K562 (cell line): Measurements from ENCODE around the gene CRAT. TPM values are rescaled to one million over a fixed set of nuclear protein-coding genes. Genes with fewer than 3 reads are reported as not detected.

ENCODE experiments used
- ATAC-seq: fragments of 200-7000 bp; cut with Tn5 transposase; 3 replicates; pipeline ENCODE4 v1.9.1; 2020; ENCODE audit warnings: moderate library complexity
- BruUV-seq: library from RNA; stranded (reverse); fragments of 400-500 nt; replicated peaks from 2 replicates; lab custom pipeline; 2021; lab: Mats Ljungman, UMichigan
- CTCF ChIA-PET: fragments of 300-600 bp; formaldehyde crosslinking; extraction: SDS; loops from one replicate; lab custom pipeline; 2021; ENCODE audit warnings: low intra/inter-chr PET ratio; lab: Yijun Ruan, JAX
- POLR2A ChIA-PET: fragments of 300-600, 350-650 bp; sonication (Branson Sonifier 250); formaldehyde crosslinking; extraction: SDS; loops from one replicate; lab custom pipeline; 2021; ENCODE audit warnings: antibody characterized with exemption, inconsistent platforms; lab: Yijun Ruan, JAX
- DNase-seq, 4 experiments: peaks; one replicate each; pipeline versions ENCODE4 v3.0.0 to v3.0.0-alpha.2; 2011 to 2018; ENCODE audit warnings: low spot score in 3 of 4, mixed read lengths in 3 of 4; ENCODE audit errors: extremely low read depth in 1 of 4
- FAIRE-seq: peaks from 2 replicates; lab custom pipeline; 2011; peaks lifted over from hg19 to GRCh38; lab: Jason Lieb, UNC
- H2AFZ ChIP-seq: 2 replicates; pipeline ENCODE4 v1.6.0; 2011; ENCODE audit warnings: low read depth, low read length, control low read depth, inconsistent platforms
- H3K27ac ChIP-seq: fragments of 200-600 bp; 3 replicates; pipeline ENCODE4 v1.8.0; 2011; ENCODE audit warnings: low read depth, mild to moderate bottlenecking, control low read depth, inconsistent platforms, low read length, moderate library complexity, mixed read lengths; ENCODE audit errors: extremely low read depth
- H3K27me3 ChIP-seq, 2 experiments: fragments of 300-600 bp in 1 of 2; 2 replicates in 1 of 2; 3 replicates in 1 of 2; pipeline versions ENCODE4 v1.6.0 to v1.8.0; 2011; ENCODE audit warnings: inconsistent platforms in 2 of 2, low read length in 2 of 2, mild to moderate bottlenecking in 1 of 2, mixed read lengths in 1 of 2, moderate library complexity in 1 of 2; ENCODE audit not compliant: control insufficient read depth in 2 of 2, insufficient read depth in 2 of 2
- H3K36me3 ChIP-seq: fragments of 300-600 bp; 3 replicates; pipeline ENCODE4 v1.8.0; 2011; ENCODE audit warnings: mild to moderate bottlenecking, low read length, inconsistent platforms; ENCODE audit not compliant: control insufficient read depth, insufficient read depth
- H3K4me1 ChIP-seq, 2 experiments: fragments of 200-600 bp in 1 of 2; replicated peaks in 1 of 2; 2 replicates in 1 of 2; 3 replicates in 1 of 2; pipeline versions ENCODE4 v1.5.1 to v1.8.0; 2011; ENCODE audit warnings: inconsistent platforms in 2 of 2, low read length in 2 of 2, mild to moderate bottlenecking in 1 of 2, mixed read lengths in 1 of 2, moderate library complexity in 1 of 2; ENCODE audit not compliant: control insufficient read depth in 2 of 2, insufficient read depth in 2 of 2
- H3K4me2 ChIP-seq: 2 replicates; pipeline ENCODE4 v1.6.1; 2011; ENCODE audit warnings: low read length, control low read depth, inconsistent platforms, mixed read lengths; ENCODE audit not compliant: insufficient read depth
- H3K4me3 ChIP-seq: fragments of 200-600 bp; sonication (generic), shearing (Covaris generic); 2 replicates; pipeline ENCODE4 v1.5.1; 2016; ENCODE audit warnings: control low read depth, inconsistent platforms
- H3K79me2 ChIP-seq: fragments of 200-600 bp; 3 replicates; pipeline ENCODE4 v1.8.0; 2011; ENCODE audit warnings: low read length, inconsistent platforms; ENCODE audit not compliant: control insufficient read depth, insufficient read depth
- H3K9ac ChIP-seq, 2 experiments: 2 replicates each; pipeline versions ENCODE4 v1.6.0 to v1.6.1; 2011; ENCODE audit warnings: low read depth in 2 of 2, low read length in 2 of 2, control low read depth in 1 of 2, inconsistent platforms in 1 of 2, mild to moderate bottlenecking in 1 of 2, mixed read lengths in 1 of 2; ENCODE audit not compliant: insufficient read depth in 1 of 2
- H3K9me1 ChIP-seq: one replicate; pipeline ENCODE4 v1.6.0; 2011; ENCODE audit warnings: inconsistent platforms, mild to moderate bottlenecking, low read length, moderate library complexity; ENCODE audit not compliant: control insufficient read depth, insufficient read depth
- H3K9me3 ChIP-seq: replicated peaks from 2 replicates; pipeline ENCODE4 v1.5.1; 2011; ENCODE audit warnings: low read depth, low read length, inconsistent platforms; ENCODE audit not compliant: control insufficient read depth, insufficient read depth
- H4K20me1 ChIP-seq: replicated peaks from 2 replicates; pipeline ENCODE4 v1.6.1; 2011; ENCODE audit warnings: low read length, inconsistent platforms, mixed read lengths; ENCODE audit not compliant: control insufficient read depth, insufficient read depth
- BRD9 ChIP-seq: fragments of 450-650 bp; IDR thresholded peaks from 2 replicates; pipeline ENCODE4 v1.6.1; 2018; ENCODE audit warnings: low read depth; ENCODE audit not compliant: partially characterized antibody
- ESRRA ChIP-seq: fragments of 450-650 bp; IDR thresholded peaks from 2 replicates; pipeline ENCODE4 v1.6.1; 2014; ENCODE audit warnings: low read depth, mild to moderate bottlenecking, moderate library complexity, borderline replicate concordance
- ETV6 ChIP-seq, 3 experiments: fragments of 150-350 bp in 1 of 3; sonication (generic) in 1 of 3; formaldehyde crosslinking in 1 of 3; IDR thresholded peaks; 2 replicates each; pipeline versions ENCODE4 v1.6.1 to v1.8.0; 2014 to 2022; ENCODE audit warnings: borderline replicate concordance in 2 of 3, low read depth in 2 of 3, antibody characterized with exemption in 1 of 3, low read length in 1 of 3, mild to moderate bottlenecking in 1 of 3, missing genetic modification reagents in 1 of 3
- NFRKB ChIP-seq: fragments of 450-650 bp; IDR thresholded peaks from 2 replicates; pipeline ENCODE4 v1.6.1; 2016; ENCODE audit warnings: low read depth
- NR4A1 ChIP-seq, 2 experiments: fragments of 250-450 bp in 1 of 2; fragments of 450-650 bp in 1 of 2; sonication (Bioruptor Pico) in 1 of 2; IDR thresholded peaks; 2 replicates each; pipeline versions ENCODE4 v1.4.0 to v1.6.1; 2016 to 2020; ENCODE audit warnings: mild to moderate bottlenecking in 2 of 2, missing compliant biosample characterization in 1 of 2, missing genetic modification characterization in 1 of 2, moderate library complexity in 1 of 2
- ZNF282 ChIP-seq: sonication (generic); formaldehyde crosslinking; IDR thresholded peaks from 2 replicates; pipeline ENCODE4 v1.8.1; 2023; ENCODE audit warnings: missing genetic modification reagents
- ZNF431 ChIP-seq: sonication (generic); formaldehyde crosslinking; IDR thresholded peaks from 2 replicates; pipeline ENCODE4 v1.8.0; 2022; ENCODE audit warnings: mild to moderate bottlenecking, missing genetic modification reagents
- WGBS: fragments of 100-300 bp; shearing (Covaris generic); methylation state at CpG from one replicate; pipeline ENCODE4 v1.1.6; 2016; ENCODE audit warnings: low coverage, mixed read lengths; ENCODE audit not compliant: insufficient coverage; ENCODE audit errors: missing lambda C conversion rate; 5-methylcytosine and 5-hydroxymethylcytosine counted together
- in situ Hi-C: fragments of 300-500 bp; cut with MboI; formaldehyde crosslinking; loops from 4 replicates; pipeline ENCODE4 v1.15.0; 2018; ENCODE audit warnings: inconsistent platforms, mixed read lengths
- intact Hi-C: fragments of 100-400 bp; cut with micrococcal nuclease; formaldehyde crosslinking; loops from 2 replicates; pipeline ENCODE4 v1.14.2; 2022
- polyA plus RNA-seq, 8 experiments: library from polyadenylated mRNA; depleted of rRNA in 4 of 8; stranded (reverse) in 5 of 8; unstranded in 3 of 8; fragments of >200 nt; fragmentation: Nextera tagmentation in 2 of 8; fragmentation: Illumina TruSeq in 1 of 8; extraction: Ambion mirVana in 2 of 8; extraction: Trizol in 1 of 8; gene quantifications; 2 replicates each; pipeline versions ENCODE4 v1.2.1 to v1.2.3, GENCODE V29; 2011 to 2014; ENCODE audit warnings: inconsistent platforms in 1 of 8, missing spikeins in 1 of 8
- total RNA-seq, 7 experiments: library from RNA; depleted of rRNA in 6 of 7; stranded (reverse); fragments of >200 nt in 6 of 7; fragmentation: Illumina TruSeq in 2 of 7; extraction: Trizol in 2 of 7; gene quantifications; 2 replicates each; pipeline versions ENCODE4 v1.2.1 to v1.2.3, GENCODE V29; 2011 to 2021; ENCODE audit warnings: low replicate concordance in 1 of 7
- TF ChIP-seq, protein P1 (sequence below), 2 experiments: fragments of 450-650 bp; IDR thresholded peaks; 2 replicates each; pipeline ENCODE4 v1.6.1; 2016; ENCODE audit warnings: mild to moderate bottlenecking in 2 of 2, borderline replicate concordance in 1 of 2, low read depth in 1 of 2, moderate library complexity in 1 of 2

CRAT gene
- total and polyA plus RNA-seq, 9 of the 15 experiments (the other 6 are each of a cell fraction or from before 2014, with no cell fraction given), result 0.20 to 13.8 (median 5.4) TPM

DNA sequence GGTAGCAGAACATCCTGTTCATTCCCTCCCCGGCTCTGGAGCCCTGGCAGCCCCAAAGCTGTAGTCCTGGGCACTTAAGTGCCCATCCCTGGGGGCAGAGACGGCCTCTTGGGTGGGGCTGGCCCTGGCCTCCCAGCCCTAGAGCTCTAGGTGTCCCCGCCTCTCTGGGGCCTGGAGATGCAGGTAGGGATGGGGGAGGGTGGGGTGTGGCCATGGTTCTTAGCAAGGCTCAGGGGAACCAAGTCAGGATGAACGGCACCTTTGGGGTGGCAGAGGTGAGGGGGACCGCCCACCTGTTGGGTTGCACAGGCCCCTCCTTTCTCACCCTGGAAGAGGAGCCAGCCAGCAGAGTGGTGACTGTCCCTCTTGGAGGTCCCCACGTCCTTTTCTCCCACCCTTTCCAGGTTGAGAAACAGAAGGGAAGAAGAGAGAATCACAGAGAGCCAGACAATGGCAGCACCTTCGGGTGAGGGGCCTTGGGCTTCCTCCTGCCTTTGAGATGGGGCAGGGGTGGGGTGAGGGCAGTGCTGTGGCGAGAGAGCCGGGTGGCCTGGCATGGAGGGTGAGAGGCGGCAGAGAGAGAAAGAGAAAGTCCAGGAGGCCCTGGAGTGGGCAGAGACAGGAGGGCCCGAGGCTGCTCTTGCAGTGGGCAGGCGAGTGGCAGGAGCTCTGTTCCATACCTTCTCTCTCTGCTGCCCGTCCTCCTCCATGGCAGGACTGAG, 2.3 kb downstream of the CRAT start:
- no peak overlapping the region for H3K4me3 ChIP-seq
- intact Hi-C loops, result no loop called here
- in situ Hi-C loops, result no loop called here
- peaks cover 7 to 51% of the 10 kb centered on the region in 2 experiments for H3K4me1 ChIP-seq
- H3K4me2 ChIP-seq, result no peak overlapping the region
- no peaks in the 10 kb centered on the region for H4K20me1 ChIP-seq
- peaks cover 22% of the 10 kb centered on the region for H3K79me2 ChIP-seq
- no peak overlapping the region for H2AFZ ChIP-seq
- peaks cover under 1% of the 10 kb centered on the region for H3K9me1 ChIP-seq
- H3K27me3 ChIP-seq, result no peaks in the 10 kb centered on the region
- FAIRE-seq (no peak), DNase-seq (no peak), ATAC-seq (no peak)
- peak overlapping the region in 1 of 2 experiments; percentile 31; a peak in 1 of 4 replicates for H3K9ac ChIP-seq
- POLR2A ChIA-PET, result interaction anchor here (0.5 to 2.0 kb wide), 2 partner anchors 10 to 106 kb away, joined by 3 to 11 read pairs; no protein-coding TSS in a partner anchor
- H3K9me3 ChIP-seq, result no peaks in the 10 kb centered on the region
- BruUV-seq, result no TSS peak
- CTCF ChIA-PET, result no interaction called here
- no peak overlapping the region for H3K27ac ChIP-seq
- WGBS, result 58% methylated on average over 5 of the region's 13 CpGs
- peaks cover 3% of the 10 kb centered on the region; the same call in 1 of the 3 replicates for H3K36me3 ChIP-seq
- TF ChIP-seq BRD9 (no peak), NFRKB (no peak), ZNF431 (no peak), ESRRA (no peak), ZNF282 (CRISPR knock-in tag) (no peak), ETV6 (IDR thresholded peaks at IDR 0.05; ENCODE audit: borderline replicate concordance in 1 of 2, low read depth in 2 of 2, low read length in 1 of 2) (no peak), ETV6 (CRISPR knock-in tag; IDR thresholded peaks at IDR 0.05; ENCODE audit: borderline replicate concordance) (no peak), NR4A1 (CRISPR knock-in tag; IDR thresholded peaks at IDR 0.05) (no peak), NR4A1 (tag; IDR thresholded peaks at IDR 0.05) (no peak)
- TF ChIP-seq, protein P1, sequence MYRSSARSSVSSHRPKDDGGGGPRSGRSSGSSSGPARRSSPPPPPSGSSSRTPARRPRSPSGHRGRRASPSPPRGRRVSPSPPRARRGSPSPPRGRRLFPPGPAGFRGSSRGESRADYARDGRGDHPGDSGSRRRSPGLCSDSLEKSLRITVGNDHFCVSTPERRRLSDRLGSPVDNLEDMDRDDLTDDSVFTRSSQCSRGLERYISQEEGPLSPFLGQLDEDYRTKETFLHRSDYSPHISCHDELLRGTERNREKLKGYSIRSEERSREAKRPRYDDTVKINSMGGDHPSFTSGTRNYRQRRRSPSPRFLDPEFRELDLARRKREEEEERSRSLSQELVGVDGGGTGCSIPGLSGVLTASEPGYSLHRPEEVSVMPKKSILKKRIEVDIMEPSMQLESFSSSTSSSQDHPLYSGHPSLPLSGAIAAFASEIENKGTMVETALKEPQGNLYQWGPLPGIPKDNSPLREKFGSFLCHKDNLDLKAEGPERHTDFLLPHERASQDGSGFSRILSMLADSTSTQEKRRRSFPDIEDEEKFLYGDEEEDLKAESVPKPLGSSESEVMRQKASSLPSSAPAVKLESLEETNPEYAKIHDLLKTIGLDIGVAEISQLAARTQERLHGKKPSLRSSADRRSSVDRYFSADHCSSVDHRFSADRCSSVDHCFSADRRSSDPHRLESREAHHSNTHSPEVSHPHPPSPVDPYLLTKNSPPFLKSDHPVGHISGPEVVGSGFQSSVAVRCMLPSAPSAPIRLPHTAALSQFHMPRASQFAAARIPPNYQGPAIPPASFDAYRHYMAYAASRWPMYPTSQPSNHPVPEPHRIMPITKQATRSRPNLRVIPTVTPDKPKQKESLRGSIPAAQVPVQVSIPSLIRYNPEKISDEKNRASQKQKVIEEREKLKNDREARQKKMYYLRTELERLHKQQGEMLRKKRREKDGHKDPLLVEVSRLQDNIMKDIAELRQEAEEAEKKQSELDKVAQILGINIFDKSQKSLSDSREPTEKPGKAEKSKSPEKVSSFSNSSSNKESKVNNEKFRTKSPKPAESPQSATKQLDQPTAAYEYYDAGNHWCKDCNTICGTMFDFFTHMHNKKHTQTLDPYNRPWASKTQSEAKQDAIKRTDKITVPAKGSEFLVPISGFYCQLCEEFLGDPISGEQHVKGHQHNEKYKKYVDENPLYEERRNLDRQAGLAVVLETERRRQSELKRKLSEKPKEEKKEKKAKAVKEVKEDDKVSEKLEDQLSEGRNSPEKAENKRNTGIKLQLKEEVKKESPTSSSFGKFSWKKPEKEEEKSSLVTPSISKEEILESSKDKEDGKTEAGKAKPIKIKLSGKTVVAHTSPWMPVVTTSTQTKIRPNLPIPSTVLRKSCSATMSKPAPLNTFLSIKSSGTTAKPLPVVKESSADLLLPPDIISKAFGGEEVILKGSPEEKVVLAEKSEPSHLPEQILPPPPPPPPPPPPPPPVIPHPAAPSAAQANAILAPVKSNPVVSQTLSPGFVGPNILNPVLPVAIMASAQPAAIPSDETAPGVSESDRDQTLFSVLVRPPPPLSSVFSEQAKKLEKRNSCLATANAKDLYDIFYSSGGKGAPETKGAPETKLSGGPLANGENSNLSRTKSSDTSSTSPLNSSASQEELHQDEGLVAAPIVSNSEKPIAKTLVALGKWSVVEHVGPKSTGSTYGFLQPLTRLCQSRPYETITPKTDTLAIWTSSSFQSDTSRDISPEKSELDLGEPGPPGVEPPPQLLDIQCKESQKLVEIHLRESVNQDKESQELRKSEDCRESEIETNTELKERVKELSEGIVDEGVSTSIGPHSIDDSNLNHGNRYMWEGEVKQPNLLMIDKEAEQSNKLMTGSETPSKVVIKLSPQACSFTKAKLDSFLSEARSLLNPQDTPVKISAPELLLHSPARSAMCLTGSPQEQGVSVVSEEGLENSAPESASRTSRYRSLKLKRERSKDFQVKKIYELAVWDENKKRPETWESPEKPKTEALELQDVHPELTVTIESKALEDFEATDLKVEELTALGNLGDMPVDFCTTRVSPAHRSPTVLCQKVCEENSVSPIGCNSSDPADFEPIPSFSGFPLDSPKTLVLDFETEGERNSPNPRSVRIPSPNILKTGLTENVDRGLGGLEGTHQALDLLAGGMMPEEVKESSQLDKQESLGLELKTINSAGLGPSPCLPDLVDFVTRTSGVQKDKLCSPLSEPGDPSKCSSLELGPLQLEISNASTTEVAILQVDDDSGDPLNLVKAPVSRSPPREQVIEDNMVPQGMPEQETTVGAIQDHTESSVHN (IDR thresholded peaks at IDR 0.05; ENCODE audit: borderline replicate concordance in 1 of 2, low read depth in 1 of 2), result no peak
